ENCODE measurements around the gene STK33. TPM values are rescaled to one million over a fixed set of nuclear protein-coding genes. Genes with fewer than 3 reads are reported as not detected.

STK33 gene
- total RNA-seq, 4 donors from 2014 or later = 0.76 TPM; not detected in 3

DNA sequence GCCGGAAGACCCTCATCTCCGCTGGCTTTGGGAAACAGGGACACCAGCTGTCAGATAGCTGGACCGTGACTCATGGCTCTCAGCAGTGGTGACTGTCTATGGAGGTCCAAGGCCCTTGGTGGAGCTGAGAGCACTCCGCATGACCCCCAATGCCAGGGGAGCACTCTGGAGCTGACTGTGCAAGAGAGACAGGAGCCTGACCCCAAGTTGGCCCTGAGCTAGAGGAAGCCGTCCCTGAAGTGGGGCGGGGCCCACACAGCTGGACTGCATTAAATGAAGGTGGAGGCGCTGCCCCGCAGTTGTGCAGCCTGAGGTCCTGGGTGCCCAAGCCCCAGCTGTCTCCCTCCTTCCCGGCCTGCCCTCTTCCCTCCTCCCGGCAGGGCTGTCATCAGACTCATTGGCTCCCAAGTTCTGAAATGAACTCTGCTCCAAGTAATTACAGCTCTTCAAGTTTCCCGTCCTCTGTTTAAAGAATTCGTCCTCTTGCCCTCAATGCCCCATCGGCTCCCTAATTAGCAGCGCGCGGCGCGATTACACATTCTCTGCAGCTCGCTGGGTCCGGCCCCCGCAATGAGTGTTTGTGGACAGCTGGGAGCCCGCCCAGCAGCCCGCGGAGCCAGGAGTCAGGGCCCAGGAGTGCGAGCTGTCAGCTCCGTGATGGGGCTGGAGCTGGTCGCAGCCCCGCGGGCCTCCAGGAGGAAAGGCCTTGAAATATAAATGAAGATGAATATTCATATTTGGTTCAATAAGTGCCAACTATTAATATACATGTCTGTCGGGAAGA, 237.1 kb downstream of the STK33 start:
- TF ChIP-seq, protein P1, sequence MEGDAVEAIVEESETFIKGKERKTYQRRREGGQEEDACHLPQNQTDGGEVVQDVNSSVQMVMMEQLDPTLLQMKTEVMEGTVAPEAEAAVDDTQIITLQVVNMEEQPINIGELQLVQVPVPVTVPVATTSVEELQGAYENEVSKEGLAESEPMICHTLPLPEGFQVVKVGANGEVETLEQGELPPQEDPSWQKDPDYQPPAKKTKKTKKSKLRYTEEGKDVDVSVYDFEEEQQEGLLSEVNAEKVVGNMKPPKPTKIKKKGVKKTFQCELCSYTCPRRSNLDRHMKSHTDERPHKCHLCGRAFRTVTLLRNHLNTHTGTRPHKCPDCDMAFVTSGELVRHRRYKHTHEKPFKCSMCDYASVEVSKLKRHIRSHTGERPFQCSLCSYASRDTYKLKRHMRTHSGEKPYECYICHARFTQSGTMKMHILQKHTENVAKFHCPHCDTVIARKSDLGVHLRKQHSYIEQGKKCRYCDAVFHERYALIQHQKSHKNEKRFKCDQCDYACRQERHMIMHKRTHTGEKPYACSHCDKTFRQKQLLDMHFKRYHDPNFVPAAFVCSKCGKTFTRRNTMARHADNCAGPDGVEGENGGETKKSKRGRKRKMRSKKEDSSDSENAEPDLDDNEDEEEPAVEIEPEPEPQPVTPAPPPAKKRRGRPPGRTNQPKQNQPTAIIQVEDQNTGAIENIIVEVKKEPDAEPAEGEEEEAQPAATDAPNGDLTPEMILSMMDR (IDR thresholded peaks at IDR 0.05) = no peak
- TF ChIP-seq POLR2AphosphoS5 (IDR thresholded peaks at IDR 0.05) (no peak), POLR2A (IDR thresholded peaks at IDR 0.05) (no peak), EP300 (IDR thresholded peaks at IDR 0.05) (no peak)
- no peaks in the 10 kb centered on the region for H3K36me3 ChIP-seq
- peaks cover 6% of the 10 kb centered on the region for H3K27me3 ChIP-seq
- no peak overlapping the region for H3K27ac ChIP-seq
- DNase-seq (ENCODE audit: low spot score in 2 of 2) = no peak
- no peaks in the 10 kb centered on the region for H3K9me3 ChIP-seq
- no peak overlapping the region for H3K4me3 ChIP-seq
- 88% methylated on average over 25 of the region's 30 CpGs for WGBS
- peaks cover 8% of the 10 kb centered on the region for H3K4me1 ChIP-seq

DNA sequence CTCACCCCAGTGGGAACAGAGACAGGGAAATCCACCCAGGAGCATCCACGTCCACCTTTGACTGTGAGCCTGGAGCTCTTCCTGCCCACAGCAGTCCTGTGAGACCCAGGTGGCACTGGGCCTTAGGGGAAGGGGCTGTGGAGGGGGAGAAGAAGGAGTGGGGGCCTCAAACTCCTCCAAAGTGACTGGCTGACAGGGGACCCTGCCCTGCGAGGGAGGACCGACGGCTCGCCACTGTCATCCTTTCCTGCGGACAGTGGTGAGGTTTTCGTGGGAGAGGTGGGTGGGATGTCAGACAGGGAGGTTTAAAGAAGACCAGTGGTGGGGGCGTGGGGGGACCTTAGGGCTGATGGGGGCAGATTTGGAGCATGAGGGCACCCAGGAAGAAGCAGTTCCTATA, 237.8 kb downstream of the STK33 start:
- peaks cover 6% of the 10 kb centered on the region for H3K27me3 ChIP-seq
- H3K4me1 ChIP-seq = peaks cover 8% of the 10 kb centered on the region
- H3K36me3 ChIP-seq = no peaks in the 10 kb centered on the region
- no peak for TF ChIP-seq POLR2A (IDR thresholded peaks at IDR 0.05)
- WGBS = 92% methylated on average over 8 of the region's 8 CpGs
- H3K9me3 ChIP-seq = no peaks in the 10 kb centered on the region
- H3K27ac ChIP-seq = no peak overlapping the region
- H3K4me3 ChIP-seq = no peak overlapping the region
- no peak for DNase-seq (ENCODE audit: low spot score in 2 of 2)

- 69% methylated on average over 3 of the region's 5 CpGs for WGBS
- H3K4me3 ChIP-seq = no peak overlapping the region
- H3K9me3 ChIP-seq = no peaks in the 10 kb centered on the region
- TF ChIP-seq, protein P1 (IDR thresholded peaks at IDR 0.05) = no peak
- TF ChIP-seq POLR2AphosphoS5 (IDR thresholded peaks at IDR 0.05) = no peak
- no peak for TF ChIP-seq POLR2A (IDR thresholded peaks at IDR 0.05)
- TF ChIP-seq EP300 (IDR thresholded peaks at IDR 0.05) = no peak
- no peaks in the 10 kb centered on the region for H3K36me3 ChIP-seq
- H3K27ac ChIP-seq = no peak overlapping the region
- no peak for DNase-seq (ENCODE audit: low spot score in 2 of 2)
- H3K27me3 ChIP-seq = peaks cover 7% of the 10 kb centered on the region
- peaks cover 8% of the 10 kb centered on the region for H3K4me1 ChIP-seq
Measured at GRCh38 chr11:8355416-8355742, 238.6 kb downstream of the STK33 start.

GRCh38 chr11:8354622-8355415, 239.2 kb downstream of the STK33 start:
- 21% methylated on average over 10 of the region's 16 CpGs for WGBS
- peaks cover 8% of the 10 kb centered on the region for H3K4me1 ChIP-seq
- no peaks in the 10 kb centered on the region for H3K9me3 ChIP-seq
- H3K27me3 ChIP-seq = peaks cover 11% of the 10 kb centered on the region
- H3K36me3 ChIP-seq = no peaks in the 10 kb centered on the region
- no peak overlapping the region for H3K4me3 ChIP-seq
- H3K27ac ChIP-seq = no peak overlapping the region
- DNase-seq (ENCODE audit: low spot score in 2 of 2) = no peak
- TF ChIP-seq POLR2AphosphoS5 (IDR thresholded peaks at IDR 0.05) = no peak
- TF ChIP-seq, protein P1 (IDR thresholded peaks at IDR 0.05) = no peak
- TF ChIP-seq POLR2A (IDR thresholded peaks at IDR 0.05) = no peak
- TF ChIP-seq EP300 (IDR thresholded peaks at IDR 0.05) = no peak

DNA sequence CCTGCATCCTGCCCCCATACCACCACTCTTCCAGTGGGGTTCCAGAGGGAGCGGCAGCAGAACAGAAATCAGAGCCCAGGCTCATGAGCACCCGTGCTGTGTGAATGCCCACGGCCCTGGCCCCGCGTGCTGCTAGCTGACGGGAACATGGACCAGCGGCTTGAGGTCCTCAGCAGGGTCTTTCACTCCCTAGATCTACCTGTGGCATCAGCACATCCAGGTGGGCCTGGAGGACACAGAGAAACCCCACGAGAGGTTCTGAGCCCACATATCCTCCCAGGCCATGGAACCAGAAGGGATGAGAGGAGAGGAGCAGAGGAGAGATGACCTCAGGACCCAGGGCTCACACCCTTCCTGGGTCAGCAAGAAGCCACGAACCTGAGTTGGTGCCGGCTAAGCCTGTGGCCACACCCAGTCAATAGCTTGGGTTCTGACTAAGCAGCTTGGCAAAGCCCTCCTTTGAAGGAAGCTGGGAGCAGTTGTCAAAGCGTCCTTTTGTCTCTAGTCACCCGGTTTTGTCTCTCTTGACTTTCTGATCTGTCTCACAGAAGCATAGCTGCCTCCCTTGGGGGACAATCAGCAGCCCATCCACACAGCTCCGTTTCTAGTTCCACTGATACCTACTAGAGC, 241.0 kb downstream of the STK33 start:
- no peak for DNase-seq (ENCODE audit: low spot score in 2 of 2)
- H3K4me3 ChIP-seq = no peak overlapping the region
- peaks cover 11% of the 10 kb centered on the region for H3K27me3 ChIP-seq
- H3K27ac ChIP-seq = no peak overlapping the region
- H3K36me3 ChIP-seq = no peaks in the 10 kb centered on the region
- no peaks in the 10 kb centered on the region for H3K9me3 ChIP-seq
- 63% methylated on average over 11 of the region's 13 CpGs for WGBS
- TF ChIP-seq POLR2AphosphoS5 (IDR thresholded peaks at IDR 0.05) (no peak), POLR2A (IDR thresholded peaks at IDR 0.05) (no peak), EP300 (IDR thresholded peaks at IDR 0.05) (no peak)
- TF ChIP-seq, protein P1 (IDR thresholded peaks at IDR 0.05) = no peak
- H3K4me1 ChIP-seq = peaks cover 8% of the 10 kb centered on the region
